Measurements from ENCODE around the gene RGS3.

GRCh38 chr9:113484258-113484730, 20.8 kb downstream of the RGS3 start:
- TF ChIP-seq MEF2A (IDR thresholded peaks at IDR 0.05; ENCODE audit: insufficient read depth, low read depth, low read length): no peak
- TF ChIP-seq SIN3A (IDR thresholded peaks at IDR 0.05; ENCODE audit: low read depth, low read length): no peak

All from GM12878 (cell line).